Uterus (tissue), 4 donors: Measurements from ENCODE around the gene ANKRD11. TPM values are rescaled to one million over a fixed set of nuclear protein-coding genes. Genes with fewer than 3 reads are reported as not detected.

ENCODE experiments used
- DNase-seq, 2 donors: peaks; one replicate each; pipeline ENCODE4 v3.0.0-alpha.2; 2019 to 2020
- H3K27ac ChIP-seq, 2 donors: fragments of 200-600 bp; sonication (generic); 1 replicate in 1 of 2; 2 replicates in 1 of 2; pipeline ENCODE4 v1.5.1; 2016 to 2018
- H3K27me3 ChIP-seq, 2 donors: fragments of 200-600 bp; sonication (generic); one replicate each; pipeline ENCODE4 v1.5.1; 2018 to 2019; ENCODE audit warnings: control low read depth in 1 of 2
- H3K36me3 ChIP-seq, 2 donors: fragments of 200-600 bp; sonication (generic); one replicate each; pipeline ENCODE4 v1.5.1; 2019; ENCODE audit warnings: control low read depth in 1 of 2
- H3K4me1 ChIP-seq, 2 donors: fragments of 200-600 bp; sonication (generic); one replicate each; pipeline ENCODE4 v1.5.1; 2018 to 2019; ENCODE audit warnings: control low read depth in 1 of 2
- H3K4me3 ChIP-seq, 2 donors: fragments of 200-600 bp; sonication (generic); 1 replicate in 1 of 2; 2 replicates in 1 of 2; pipeline ENCODE4 v1.5.1; 2018 to 2019; ENCODE audit warnings: mild to moderate bottlenecking in 1 of 2
- H3K9me3 ChIP-seq, 2 donors: fragments of 200-600 bp; sonication (generic); one replicate each; pipeline ENCODE4 v1.5.1; 2019; ENCODE audit warnings: control low read depth in 1 of 2
- POLR2A ChIP-seq, 2 donors: fragments of 450-650 bp; IDR thresholded peaks; one replicate each; pipeline ENCODE4 v1.6.1; 2016; ENCODE audit warnings: antibody characterized with exemption in 2 of 2, mild to moderate bottlenecking in 1 of 2, moderate library complexity in 1 of 2
- intact Hi-C: fragments of 100-400 bp; cut with DNase I; formaldehyde crosslinking; loops from one replicate; pipeline ENCODE4 v1.15.1; 2023; ENCODE audit warnings: low total_unique reads
- total RNA-seq, 4 donors: library from RNA; depleted of rRNA in 3 of 4; stranded (reverse); fragments of >200 nt in 3 of 4; gene quantifications; one replicate each; pipeline versions ENCODE4 v1.1.0 to v1.2.4, GENCODE V29; 2014 to 2023
- TF ChIP-seq, protein P1 (sequence below), 4 experiments: fragments of 200-600 bp in 2 of 4; fragments of 450-650 bp in 2 of 4; sonication (generic) in 2 of 4; IDR thresholded peaks; one replicate each; pipeline ENCODE4 v1.5.1; 2016 to 2019; ENCODE audit warnings: antibody characterized with exemption in 4 of 4, mild to moderate bottlenecking in 2 of 4, moderate library complexity in 1 of 4
- donor health status: DM: yes; HTN: yes; CAD: no.

Gene ANKRD11
- total RNA-seq, 4 donors from 2014 or later, result 20.5 to 182 (median 45.5) TPM

DNA sequence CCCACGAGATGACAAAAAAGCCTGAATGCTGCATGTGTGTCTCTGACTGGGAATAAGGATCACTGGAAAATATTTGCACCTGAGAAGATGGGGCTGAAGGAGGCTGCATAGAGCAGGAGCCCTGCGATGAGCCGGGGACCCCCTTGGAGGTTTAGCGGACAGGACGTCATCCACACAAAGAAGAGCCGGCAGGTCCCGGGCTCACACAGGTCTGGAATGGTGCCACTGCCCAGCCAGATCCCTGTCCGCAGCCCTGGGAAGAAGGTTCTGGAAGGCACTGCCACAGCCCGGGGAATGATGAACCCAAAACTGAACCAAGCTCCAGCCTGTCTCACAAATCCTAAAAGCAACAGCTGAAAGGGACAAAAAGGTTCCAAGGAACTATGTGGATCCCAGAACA, 101.8 kb downstream of the ANKRD11 start:
- Histone ChIP-seq H3K36me3 (no peaks in the 10 kb centered on the region), H3K4me1 (peaks cover 0 to 12% of the 10 kb centered on the region in 2 donors)
- DNase-seq, result no peak

GRCh38 chr16:89386306-89387185, 103.8 kb downstream of the ANKRD11 start:
- TF ChIP-seq, protein P1, sequence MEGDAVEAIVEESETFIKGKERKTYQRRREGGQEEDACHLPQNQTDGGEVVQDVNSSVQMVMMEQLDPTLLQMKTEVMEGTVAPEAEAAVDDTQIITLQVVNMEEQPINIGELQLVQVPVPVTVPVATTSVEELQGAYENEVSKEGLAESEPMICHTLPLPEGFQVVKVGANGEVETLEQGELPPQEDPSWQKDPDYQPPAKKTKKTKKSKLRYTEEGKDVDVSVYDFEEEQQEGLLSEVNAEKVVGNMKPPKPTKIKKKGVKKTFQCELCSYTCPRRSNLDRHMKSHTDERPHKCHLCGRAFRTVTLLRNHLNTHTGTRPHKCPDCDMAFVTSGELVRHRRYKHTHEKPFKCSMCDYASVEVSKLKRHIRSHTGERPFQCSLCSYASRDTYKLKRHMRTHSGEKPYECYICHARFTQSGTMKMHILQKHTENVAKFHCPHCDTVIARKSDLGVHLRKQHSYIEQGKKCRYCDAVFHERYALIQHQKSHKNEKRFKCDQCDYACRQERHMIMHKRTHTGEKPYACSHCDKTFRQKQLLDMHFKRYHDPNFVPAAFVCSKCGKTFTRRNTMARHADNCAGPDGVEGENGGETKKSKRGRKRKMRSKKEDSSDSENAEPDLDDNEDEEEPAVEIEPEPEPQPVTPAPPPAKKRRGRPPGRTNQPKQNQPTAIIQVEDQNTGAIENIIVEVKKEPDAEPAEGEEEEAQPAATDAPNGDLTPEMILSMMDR (IDR thresholded peaks at IDR 0.05), result no peak
- no peak for TF ChIP-seq POLR2A (IDR thresholded peaks at IDR 0.05)
- no peak for DNase-seq
- Histone ChIP-seq H3K4me3 (no peak overlapping the region), H3K9me3 (no peaks in the 10 kb centered on the region), H3K36me3 (no peaks in the 10 kb centered on the region), H3K27ac (no peak overlapping the region), H3K4me1 (peaks cover 0 to 6% of the 10 kb centered on the region in 2 donors), H3K27me3 (no peaks in the 10 kb centered on the region)
- intact Hi-C loops, result no loop called here

More for the DNA sequence above, 101.8 kb downstream of the ANKRD11 start:
- Histone ChIP-seq H3K27me3 (no peaks in the 10 kb centered on the region), H3K4me3 (no peak overlapping the region), H3K27ac (no peak overlapping the region), H3K9me3 (no peaks in the 10 kb centered on the region)
- no peak for TF ChIP-seq POLR2A (IDR thresholded peaks at IDR 0.05)
- TF ChIP-seq, protein P1 (IDR thresholded peaks at IDR 0.05), result no peak
- intact Hi-C loops, result no loop called here

GRCh38 chr16:89385712-89386111, 104.6 kb downstream of the ANKRD11 start:
- Histone ChIP-seq H3K36me3 (no peaks in the 10 kb centered on the region), H3K27me3 (no peaks in the 10 kb centered on the region), H3K27ac (no peak overlapping the region), H3K9me3 (no peaks in the 10 kb centered on the region), H3K4me3 (no peak overlapping the region), H3K4me1 (peaks cover 0 to 6% of the 10 kb centered on the region in 2 donors)
- intact Hi-C loops, result no loop called here
- DNase-seq, result no peak
- TF ChIP-seq, protein P1 (IDR thresholded peaks at IDR 0.05), result no peak
- TF ChIP-seq POLR2A (IDR thresholded peaks at IDR 0.05), result no peak

- no peak for DNase-seq
- TF ChIP-seq, protein P1 (IDR thresholded peaks at IDR 0.05), result no peak
- no peak for TF ChIP-seq POLR2A (IDR thresholded peaks at IDR 0.05)
- H3K9me3 ChIP-seq, result no peaks in the 10 kb centered on the region
- intact Hi-C loops, result no loop called here
- no peak overlapping the region for H3K4me3 ChIP-seq
- no peak overlapping the region for H3K27ac ChIP-seq
- H3K36me3 ChIP-seq, result no peaks in the 10 kb centered on the region
- H3K27me3 ChIP-seq, result no peaks in the 10 kb centered on the region
- peaks cover 0 to 8% of the 10 kb centered on the region in 2 donors for H3K4me1 ChIP-seq
Measured at GRCh38 chr16:89384282-89384681, 106.1 kb downstream of the ANKRD11 start.
